B cell (primary cell): ENCODE measurements around the gene ZNF317. TPM values are rescaled to one million over a fixed set of nuclear protein-coding genes. Genes with fewer than 3 reads are reported as not detected.

Experiments used
- ATAC-seq: fragments of 200-7000 bp; cut with Tn5 transposase; one replicate; pipeline ENCODE4 v1.10.0; 2021; ENCODE audit warnings: low read depth, mild to moderate bottlenecking, moderate number of reproducible peaks, moderate library complexity
- CTCF ChIA-PET: fragments of 350-600 bp; sonication (Branson Sonifier 250); formaldehyde crosslinking; loops from one replicate; lab custom pipeline; 2021; ENCODE audit warnings: antibody characterized with exemption, inconsistent platforms; lab: Charles Lee
- POLR2A ChIA-PET: fragments of 350-600 bp; sonication (Branson Sonifier 250); formaldehyde crosslinking; loops from one replicate; lab custom pipeline; 2021; ENCODE audit warnings: antibody characterized with exemption; lab: Charles Lee
- DNase-seq: peaks from one replicate; pipeline ENCODE4 v3.0.0; 2013
- H2AFZ ChIP-seq: 2 replicates; pipeline ENCODE4 v1.6.1; 2012; ENCODE audit warnings: mild to moderate bottlenecking, low read depth, low read length; ENCODE audit not compliant: insufficient read depth, poor library complexity, severe bottlenecking
- H3K27ac ChIP-seq, 2 donors: 1 replicate in 1 of 2; 2 replicates in 1 of 2; pipeline ENCODE4 v1.5.1; 2012 to 2013; ENCODE audit warnings: low read length in 2 of 2, mild to moderate bottlenecking in 2 of 2, moderate library complexity in 1 of 2
- H3K27me3 ChIP-seq, 4 experiments: fragments of 200-600 bp in 1 of 4; sonication (generic) in 1 of 4; replicated peaks in 1 of 4; 1 replicate in 2 of 4; 2 replicates in 2 of 4; pipeline versions ENCODE4 v1.6.1 to v1.7.0; 2013 to 2016; ENCODE audit warnings: low read length in 3 of 4, mild to moderate bottlenecking in 2 of 4, mixed read lengths in 1 of 4, moderate library complexity in 1 of 4; ENCODE audit not compliant: insufficient read depth in 4 of 4, control insufficient read depth in 3 of 4; ENCODE audit errors: control extremely low read depth in 1 of 4
- H3K36me3 ChIP-seq, 2 experiments: replicated peaks in 1 of 2; 1 replicate in 1 of 2; 2 replicates in 1 of 2; pipeline versions ENCODE4 v1.6.1 to v1.7.1; 2013; ENCODE audit warnings: low read length in 1 of 2; ENCODE audit not compliant: insufficient read depth in 2 of 2, control insufficient read depth in 1 of 2; ENCODE audit errors: control extremely low read depth in 1 of 2, extremely low read depth in 1 of 2
- H3K4me1 ChIP-seq, 2 donors: fragments of 200-600 bp in 1 of 2; sonication (generic) in 1 of 2; 1 replicate in 1 of 2; 2 replicates in 1 of 2; pipeline versions ENCODE4 v1.5.1 to v1.6.1; 2013 to 2017; ENCODE audit warnings: low read length in 2 of 2; ENCODE audit not compliant: control insufficient read depth in 2 of 2, insufficient read depth in 2 of 2
- H3K4me2 ChIP-seq: replicated peaks from 2 replicates; pipeline ENCODE3; 2012; ENCODE audit warnings: mild to moderate bottlenecking, low read depth, low read length; ENCODE audit not compliant: poor library complexity, severe bottlenecking
- H3K4me3 ChIP-seq, 5 experiments: fragments of 200-600 bp in 1 of 5; sonication (generic) in 1 of 5; 1 replicate in 3 of 5; 2 replicates in 2 of 5; pipeline versions ENCODE4 v1.5.1 to v1.7.0; 2011 to 2016; ENCODE audit warnings: low read length in 4 of 5, mild to moderate bottlenecking in 4 of 5, low read depth in 2 of 5, control low read depth in 1 of 5, moderate library complexity in 1 of 5; ENCODE audit not compliant: insufficient read depth in 1 of 5; ENCODE audit errors: control extremely low read depth in 1 of 5, extremely low read depth in 1 of 5
- H3K79me2 ChIP-seq: fragments of 200-600 bp; sonication (generic); one replicate; pipeline ENCODE4 v1.6.0; 2016; ENCODE audit warnings: low read length; ENCODE audit not compliant: control insufficient read depth, insufficient read depth
- H3K9ac ChIP-seq: fragments of 200-600 bp; sonication (generic); 2 replicates; pipeline ENCODE4 v1.6.1; 2017; ENCODE audit warnings: mild to moderate bottlenecking, low read length, moderate library complexity
- H3K9me3 ChIP-seq, 3 donors: one replicate each; pipeline versions ENCODE4 v1.6.1 to v1.7.1; 2013; ENCODE audit warnings: low read length in 2 of 3; ENCODE audit not compliant: control insufficient read depth in 2 of 3, insufficient read depth in 1 of 3; ENCODE audit errors: control extremely low read depth in 1 of 3
- H4K20me1 ChIP-seq: 2 replicates; pipeline ENCODE4 v1.6.0; 2012; ENCODE audit warnings: mild to moderate bottlenecking, low read length; ENCODE audit not compliant: insufficient read depth, control insufficient read depth, poor library complexity, severe bottlenecking
- H3K27ac Mint-ChIP-seq: one replicate; pipeline ENCODE4 v1.8.0; 2021; ENCODE audit warnings: mixed read lengths
- H3K27me3 Mint-ChIP-seq: one replicate; pipeline ENCODE4 v1.8.0; 2021; ENCODE audit warnings: mixed read lengths
- H3K4me1 Mint-ChIP-seq: one replicate; pipeline ENCODE4 v1.8.0; 2021; ENCODE audit warnings: mixed read lengths
- H3K4me3 Mint-ChIP-seq: one replicate; pipeline ENCODE4 v1.8.0; 2021; ENCODE audit warnings: mixed read lengths
- H3K9me3 Mint-ChIP-seq: one replicate; pipeline ENCODE4 v1.8.0; 2022; ENCODE audit warnings: mixed read lengths; ENCODE audit not compliant: insufficient read depth
- EZH2 ChIP-seq: IDR thresholded peaks from 2 replicates; pipeline ENCODE4 v1.6.1; 2012; ENCODE audit warnings: borderline replicate concordance, low read depth, mild to moderate bottlenecking, moderate library complexity, low read length; ENCODE audit not compliant: insufficient read depth, poor library complexity, severe bottlenecking
- WGBS: methylation state at CpG from one replicate; pipeline ENCODE4 v1.1.5; 2013; ENCODE audit warnings: missing lambda C conversion rate; ENCODE audit not compliant: insufficient coverage; 5-methylcytosine and 5-hydroxymethylcytosine counted together
- intact Hi-C: fragments of 100-400 bp; cut with micrococcal nuclease; formaldehyde crosslinking; loops from one replicate; pipeline ENCODE4 v1.10.0; 2022
- polyA plus RNA-seq: library from polyadenylated mRNA; depleted of rRNA; stranded (reverse); fragments of >200 nt; gene quantifications from 2 replicates; pipeline ENCODE4 v1.2.3, GENCODE V29; 2012
- total RNA-seq, 2 donors: library from RNA; stranded (reverse); fragments of 120-200 nt in 1 of 2; gene quantifications; 1 replicate in 1 of 2; 2 replicates in 1 of 2; pipeline versions ENCODE4 v1.2.3 to v1.2.4, GENCODE V29; 2013 to 2022
- TF ChIP-seq, protein P1 (sequence below): fragments of 200-600 bp; IDR thresholded peaks from one replicate; pipeline ENCODE4 v1.8.0; 2022; ENCODE audit warnings: antibody characterized with exemption, mild to moderate bottlenecking

ZNF317 gene
- total and polyA plus RNA-seq, 2 donors (not counting 1 experiment from before 2014, with no cell fraction given) = 31.6 to 65.2 TPM

DNA sequence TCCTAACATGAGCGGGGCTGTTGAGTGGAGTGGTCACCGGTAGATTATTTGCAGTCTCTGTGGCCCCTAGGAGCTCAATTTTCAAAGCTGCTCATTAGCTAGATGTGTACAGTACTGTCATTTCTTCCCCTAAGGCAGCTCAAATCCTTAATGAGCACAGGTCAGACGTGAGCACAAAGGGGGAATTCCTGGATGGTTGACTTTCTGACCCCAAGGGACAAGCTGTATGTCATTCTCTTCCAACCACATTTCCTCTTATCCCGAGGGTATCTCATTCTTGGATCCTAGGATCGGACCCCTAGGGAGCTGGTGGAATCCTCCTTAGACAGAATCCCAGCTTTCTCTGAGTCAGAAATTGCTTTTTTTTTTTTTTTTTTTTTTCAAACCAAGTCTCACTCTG lies 7.8 kb upstream of the ZNF317 start:
- H3K4me2 ChIP-seq = no peak overlapping the region
- intact Hi-C loops = no loop called here
- 59% methylated on average over 4 of the region's 5 CpGs for WGBS
- Mint-ChIP-seq H3K27ac (no peak overlapping the region), H3K4me1 (peaks cover 13% of the 10 kb centered on the region), H3K4me3 (no peak overlapping the region), H3K27me3 (peaks cover 3% of the 10 kb centered on the region), H3K9me3 (no peaks in the 10 kb centered on the region)
- H3K9me3 ChIP-seq = no peaks in the 10 kb centered on the region
- DNase-seq (no peak), ATAC-seq (no peak)
- CTCF ChIA-PET = interaction anchor here (0.5 to 0.7 kb wide), 4 partner anchors 10 to 1258 kb away, joined by 3 read pairs; no protein-coding TSS in a partner anchor
- POLR2A ChIA-PET = interaction anchor here (0.7 kb wide), 1 partner anchor 953 kb away, joined by 4 read pairs; no protein-coding TSS in a partner anchor
- no peaks in the 10 kb centered on the region for H4K20me1 ChIP-seq
- peaks cover 4 to 12% of the 10 kb centered on the region in 2 donors for H3K4me1 ChIP-seq
- TF ChIP-seq, protein P1, sequence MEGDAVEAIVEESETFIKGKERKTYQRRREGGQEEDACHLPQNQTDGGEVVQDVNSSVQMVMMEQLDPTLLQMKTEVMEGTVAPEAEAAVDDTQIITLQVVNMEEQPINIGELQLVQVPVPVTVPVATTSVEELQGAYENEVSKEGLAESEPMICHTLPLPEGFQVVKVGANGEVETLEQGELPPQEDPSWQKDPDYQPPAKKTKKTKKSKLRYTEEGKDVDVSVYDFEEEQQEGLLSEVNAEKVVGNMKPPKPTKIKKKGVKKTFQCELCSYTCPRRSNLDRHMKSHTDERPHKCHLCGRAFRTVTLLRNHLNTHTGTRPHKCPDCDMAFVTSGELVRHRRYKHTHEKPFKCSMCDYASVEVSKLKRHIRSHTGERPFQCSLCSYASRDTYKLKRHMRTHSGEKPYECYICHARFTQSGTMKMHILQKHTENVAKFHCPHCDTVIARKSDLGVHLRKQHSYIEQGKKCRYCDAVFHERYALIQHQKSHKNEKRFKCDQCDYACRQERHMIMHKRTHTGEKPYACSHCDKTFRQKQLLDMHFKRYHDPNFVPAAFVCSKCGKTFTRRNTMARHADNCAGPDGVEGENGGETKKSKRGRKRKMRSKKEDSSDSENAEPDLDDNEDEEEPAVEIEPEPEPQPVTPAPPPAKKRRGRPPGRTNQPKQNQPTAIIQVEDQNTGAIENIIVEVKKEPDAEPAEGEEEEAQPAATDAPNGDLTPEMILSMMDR = no peak
- no peak for TF ChIP-seq EZH2
- no peak overlapping the region for H2AFZ ChIP-seq
- H3K27ac ChIP-seq = no peak overlapping the region
- no peak overlapping the region for H3K9ac ChIP-seq
- no peaks in the 10 kb centered on the region for H3K27me3 ChIP-seq
- H3K36me3 ChIP-seq = no peaks in the 10 kb centered on the region
- no peaks in the 10 kb centered on the region for H3K79me2 ChIP-seq
- no peak overlapping the region for H3K4me3 ChIP-seq

DNA sequence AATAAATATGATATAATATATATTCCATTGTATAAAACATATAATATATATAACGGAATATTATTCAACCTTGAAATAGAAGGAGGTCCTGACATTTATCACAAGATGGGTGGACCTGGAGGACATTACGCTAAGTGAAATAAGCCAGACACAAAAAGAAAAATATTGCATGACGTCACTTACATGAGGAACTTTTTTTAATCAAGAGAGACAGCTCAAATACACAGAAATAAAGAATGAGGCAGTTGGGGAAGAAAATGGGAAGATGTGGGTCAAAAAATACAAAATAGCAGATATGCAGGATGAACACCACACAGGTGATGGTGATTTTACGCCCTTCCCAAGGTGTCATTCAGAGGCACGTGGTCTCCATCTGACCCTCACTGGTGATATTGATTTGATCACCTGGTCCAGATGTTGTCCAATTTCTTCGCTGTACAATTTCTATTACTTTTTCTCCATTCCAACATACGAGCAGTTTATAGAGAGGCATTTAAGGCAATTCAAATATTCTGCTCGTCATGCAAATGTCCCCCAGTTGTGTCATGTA lies 513 bp upstream of the ZNF317 start:
- DNase-seq = no peak
- no peak for TF ChIP-seq EZH2
- TF ChIP-seq, protein P1 = no peak
- H2AFZ ChIP-seq = peak overlapping the region; percentile 84
- WGBS = 29% methylated on average over 3 of the region's 8 CpGs
- peak overlapping the region; percentile 97 for H3K27ac Mint-ChIP-seq
- ChIA-PET POLR2A (no interaction called here), CTCF (interaction anchor here (1.5 kb wide), 1 partner anchor 65 kb away, joined by 4 read pairs; no protein-coding TSS in a partner anchor)
- peak overlapping the region; percentile 98 for H3K4me3 Mint-ChIP-seq
- H3K79me2 ChIP-seq = peaks cover 49% of the 10 kb centered on the region
- H3K9me3 ChIP-seq = peaks cover 3 to 4% (median 3%) of the 10 kb centered on the region in 3 donors
- peak overlapping the region; percentile 86 to 90 for H3K27ac ChIP-seq
- intact Hi-C loops = loop anchor here (1.0 to 5.0 kb wide), 4 partner anchors 170 to 483 kb away; partner anchors contain the start of genes ZNF121, ZNF559, ZNF561 and ZNF699
- H3K27me3 Mint-ChIP-seq = peaks cover 3% of the 10 kb centered on the region
- H3K4me1 Mint-ChIP-seq = peaks cover 32% of the 10 kb centered on the region
- no peaks in the 10 kb centered on the region for H4K20me1 ChIP-seq
- peaks cover 1% of the 10 kb centered on the region for H3K9me3 Mint-ChIP-seq
- peaks cover 13 to 15% of the 10 kb centered on the region in 2 donors for H3K4me1 ChIP-seq
- H3K9ac ChIP-seq = peak overlapping the region; percentile 99
- peak overlapping the region; percentile 70 to 99 (median 97) for H3K4me3 ChIP-seq
- H3K36me3 ChIP-seq = no peaks in the 10 kb centered on the region
- peak overlapping the region; percentile 76 for H3K4me2 ChIP-seq
- no peak for ATAC-seq
- H3K27me3 ChIP-seq = no peaks in the 10 kb centered on the region
